C4-2B (cell line): ENCODE results near the gene PREP.

Experiments used
- H3K27ac ChIP-seq: fragments of 450-650 bp; 2 replicates; pipeline ENCODE4 v1.5.1; 2017
- ZFX ChIP-seq: fragments of 450-650 bp; IDR thresholded peaks from 2 replicates; pipeline ENCODE4 v1.6.1; 2017
- TF ChIP-seq, protein P1 (sequence below): fragments of 450-650 bp; conservative IDR thresholded peaks from 2 replicates; pipeline ENCODE4 v1.5.1; 2017; ENCODE audit warnings: mild to moderate bottlenecking

The PREP gene

DNA sequence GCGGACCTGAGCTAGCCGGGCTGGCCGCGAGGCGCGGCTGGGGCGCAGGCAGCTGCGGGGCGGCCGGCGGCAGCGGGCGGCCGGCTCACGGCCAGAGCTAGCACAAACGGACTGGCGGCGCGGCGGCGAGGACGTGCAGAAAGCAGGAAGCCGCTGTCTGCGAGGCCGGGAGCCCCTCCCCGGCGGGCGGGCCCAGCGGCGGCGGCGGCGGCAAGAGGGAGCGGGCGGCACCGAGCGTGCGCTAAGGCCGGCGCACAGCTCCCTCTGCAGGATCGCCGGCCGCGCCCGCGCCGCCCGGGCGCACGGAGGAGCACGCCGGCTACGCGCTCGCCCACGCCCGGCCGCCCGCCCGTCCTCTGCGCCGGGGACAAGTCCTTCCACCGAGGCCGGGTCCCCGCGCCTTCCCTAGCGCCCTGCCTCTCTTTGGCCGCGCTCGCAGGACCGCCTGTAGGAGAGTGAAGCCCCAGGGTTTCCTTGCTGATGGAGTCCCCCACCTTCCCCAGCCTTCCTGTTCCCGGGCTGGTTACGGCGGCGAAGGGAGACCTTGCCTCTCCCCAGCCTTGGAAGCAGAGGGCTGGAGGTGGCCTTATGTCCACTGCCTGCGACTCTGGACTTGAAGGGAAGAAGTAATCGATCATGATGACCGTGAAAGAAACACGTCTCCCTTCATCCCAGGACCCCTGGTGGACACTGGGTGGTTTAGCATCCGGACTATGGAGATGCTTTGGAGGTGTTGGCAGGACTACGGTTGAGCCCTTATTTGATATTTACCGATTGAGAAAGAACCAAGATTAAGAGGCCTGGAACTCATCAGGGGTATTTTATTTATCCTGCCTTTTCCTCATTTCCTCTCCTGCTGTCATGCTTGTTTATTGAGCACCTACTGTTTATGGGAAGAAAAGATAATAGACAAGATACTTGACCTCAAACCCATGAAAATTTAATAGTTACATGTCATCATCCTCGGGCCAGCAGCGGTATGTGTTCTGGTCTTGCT, at the start of gene PREP:
Gene PREP, minus strand, starts transcription at position 144 of the 997 bp plus-strand sequence. CDS start 191 bp downstream, outside the sequence.
- H3K27ac ChIP-seq: peak within 1 kb of the TSS; percentile 80
- no peak for TF ChIP-seq ZFX
- TF ChIP-seq, protein P1, sequence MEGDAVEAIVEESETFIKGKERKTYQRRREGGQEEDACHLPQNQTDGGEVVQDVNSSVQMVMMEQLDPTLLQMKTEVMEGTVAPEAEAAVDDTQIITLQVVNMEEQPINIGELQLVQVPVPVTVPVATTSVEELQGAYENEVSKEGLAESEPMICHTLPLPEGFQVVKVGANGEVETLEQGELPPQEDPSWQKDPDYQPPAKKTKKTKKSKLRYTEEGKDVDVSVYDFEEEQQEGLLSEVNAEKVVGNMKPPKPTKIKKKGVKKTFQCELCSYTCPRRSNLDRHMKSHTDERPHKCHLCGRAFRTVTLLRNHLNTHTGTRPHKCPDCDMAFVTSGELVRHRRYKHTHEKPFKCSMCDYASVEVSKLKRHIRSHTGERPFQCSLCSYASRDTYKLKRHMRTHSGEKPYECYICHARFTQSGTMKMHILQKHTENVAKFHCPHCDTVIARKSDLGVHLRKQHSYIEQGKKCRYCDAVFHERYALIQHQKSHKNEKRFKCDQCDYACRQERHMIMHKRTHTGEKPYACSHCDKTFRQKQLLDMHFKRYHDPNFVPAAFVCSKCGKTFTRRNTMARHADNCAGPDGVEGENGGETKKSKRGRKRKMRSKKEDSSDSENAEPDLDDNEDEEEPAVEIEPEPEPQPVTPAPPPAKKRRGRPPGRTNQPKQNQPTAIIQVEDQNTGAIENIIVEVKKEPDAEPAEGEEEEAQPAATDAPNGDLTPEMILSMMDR: peak; percentile 87

DNA sequence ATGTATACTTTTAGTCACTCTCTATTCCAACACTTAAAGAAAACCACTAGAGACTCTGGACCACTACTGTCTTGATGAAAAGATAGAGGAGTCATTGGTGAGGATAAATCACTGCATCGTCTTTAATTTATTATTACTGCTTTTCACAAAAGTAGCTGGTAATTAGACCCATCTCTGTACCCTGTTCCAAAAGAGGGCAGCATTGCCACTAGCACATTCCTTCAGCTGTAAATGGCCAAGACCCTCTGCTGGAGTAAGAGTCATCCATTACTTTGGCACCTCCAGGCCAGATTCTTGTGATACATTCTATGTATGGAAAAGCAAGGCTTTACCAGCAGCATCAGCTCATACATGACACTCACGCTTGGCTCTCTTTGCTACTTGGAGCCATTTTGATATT, 49.5 kb upstream of the PREP start:
- H3K27ac ChIP-seq: no peak overlapping the region
- TF ChIP-seq ZFX: no peak
- TF ChIP-seq, protein P1: peak; percentile 5; the same call in 1 of the 2 replicates

GRCh38 chr6:105449756-105450390, 47.0 kb upstream of the PREP start:
- no peak overlapping the region for H3K27ac ChIP-seq
- no peak for TF ChIP-seq ZFX
- TF ChIP-seq, protein P1: no peak

GRCh38 chr6:105445481-105445880, 42.6 kb upstream of the PREP start:
- no peak overlapping the region for H3K27ac ChIP-seq
- no peak for TF ChIP-seq ZFX
- TF ChIP-seq, protein P1: no peak

GRCh38 chr6:105443941-105444340, 41.1 kb upstream of the PREP start:
- no peak overlapping the region for H3K27ac ChIP-seq
- TF ChIP-seq, protein P1: no peak
- TF ChIP-seq ZFX: no peak

GRCh38 chr6:105442369-105442768, 39.5 kb upstream of the PREP start:
- TF ChIP-seq ZFX: no peak
- TF ChIP-seq, protein P1: no peak
- H3K27ac ChIP-seq: no peak overlapping the region

GRCh38 chr6:105437236-105437635, 34.4 kb upstream of the PREP start:
- TF ChIP-seq ZFX: no peak
- TF ChIP-seq, protein P1: no peak
- H3K27ac ChIP-seq: no peak overlapping the region
